H1 (cell line): ENCODE data around the gene SECISBP2. TPM values are rescaled to one million over a fixed set of nuclear protein-coding genes. Genes with fewer than 3 reads are reported as not detected.
A peak's percentile ranks its signal among the peaks of the same experiment; 100 is the strongest.

Experiments used
- CTCF ChIA-PET: fragments of 300-600 bp; sonication (Branson Sonifier 250); formaldehyde crosslinking; loops from one replicate; lab custom pipeline; 2021; ENCODE audit not compliant: partially characterized antibody; lab: Charles Lee
- POLR2A ChIA-PET: fragments of 300-600 bp; sonication (Branson Sonifier 250); formaldehyde crosslinking; loops from one replicate; lab custom pipeline; 2021; ENCODE audit warnings: inconsistent platforms; ENCODE audit not compliant: partially characterized antibody; lab: Charles Lee
- DNase-seq, 2 experiments: peaks; one replicate each; pipeline versions ENCODE4 v3.0.0 to v3.0.0-alpha.2; 2010 to 2022; ENCODE audit warnings: low spot score in 2 of 2, low read depth in 1 of 2, mixed read lengths in 1 of 2
- FAIRE-seq: peaks from 2 replicates; lab custom pipeline; 2011; peaks lifted over from hg19 to GRCh38; lab: Jason Lieb, UNC
- H2AFZ ChIP-seq: 2 replicates; pipeline ENCODE4 v1.8.1; 2012; ENCODE audit warnings: low read length, inconsistent platforms
- H2AK5ac ChIP-seq: 2 replicates; pipeline ENCODE4 v1.6.1; 2013; ENCODE audit warnings: low read depth, low read length
- H2BK120ac ChIP-seq: replicated peaks from 2 replicates; pipeline ENCODE3; 2013; ENCODE audit warnings: low read depth, low read length, inconsistent platforms
- H2BK12ac ChIP-seq: 2 replicates; pipeline ENCODE4 v1.6.1; 2013; ENCODE audit warnings: low read depth, low read length
- H2BK15ac ChIP-seq: 2 replicates; pipeline ENCODE4 v1.6.1; 2013; ENCODE audit warnings: low read length
- H2BK20ac ChIP-seq: 2 replicates; pipeline ENCODE4 v1.6.1; 2013; ENCODE audit warnings: low read length
- H2BK5ac ChIP-seq: 2 replicates; pipeline ENCODE4 v1.6.1; 2013; ENCODE audit warnings: low read depth, low read length
- H3K14ac ChIP-seq: 2 replicates; pipeline ENCODE4 v1.6.1; 2013; ENCODE audit warnings: inconsistent platforms; ENCODE audit not compliant: insufficient read length
- H3K18ac ChIP-seq: 2 replicates; pipeline ENCODE4 v1.6.1; 2013; ENCODE audit warnings: low read length; ENCODE audit errors: extremely low read depth
- H3K23ac ChIP-seq: 2 replicates; pipeline ENCODE4 v1.6.1; 2013; ENCODE audit warnings: inconsistent platforms; ENCODE audit not compliant: insufficient read length
- H3K23me2 ChIP-seq: 2 replicates; pipeline ENCODE4 v1.6.1; 2013; ENCODE audit warnings: low read depth, low read length
- H3K27ac ChIP-seq: 2 replicates; pipeline ENCODE4 v1.6.1; 2011; ENCODE audit warnings: low read depth, low read length, inconsistent platforms
- H3K27me3 ChIP-seq, 4 experiments: replicated peaks in 1 of 4; 1 replicate in 1 of 4; 2 replicates in 3 of 4; pipeline versions ENCODE4 v1.6.1 to v1.8.1; 2011 to 2013; ENCODE audit warnings: low read length in 3 of 4, mild to moderate bottlenecking in 3 of 4, inconsistent platforms in 2 of 4, mixed read lengths in 2 of 4, moderate library complexity in 1 of 4; ENCODE audit not compliant: control insufficient read depth in 3 of 4, insufficient read depth in 3 of 4; ENCODE audit errors: extremely low read depth in 1 of 4
- H3K36me3 ChIP-seq, 4 experiments: 2 replicates each; pipeline versions ENCODE4 v1.6.1 to v1.8.1; 2011 to 2013; ENCODE audit warnings: mild to moderate bottlenecking in 4 of 4, low read length in 3 of 4, moderate library complexity in 2 of 4, control low read depth in 1 of 4, inconsistent platforms in 1 of 4; ENCODE audit not compliant: insufficient read depth in 4 of 4, control insufficient read depth in 2 of 4
- H3K4ac ChIP-seq: replicated peaks from 2 replicates; pipeline ENCODE3; 2013; ENCODE audit warnings: low read length, low read depth, mixed read lengths, inconsistent platforms; ENCODE audit not compliant: insufficient read length
- H3K4me1 ChIP-seq, 4 experiments: replicated peaks in 1 of 4; 1 replicate in 1 of 4; 2 replicates in 3 of 4; pipeline versions ENCODE4 v1.6.1 to v1.8.1; 2011 to 2013; ENCODE audit warnings: low read length in 3 of 4, inconsistent platforms in 2 of 4, mixed read lengths in 1 of 4; ENCODE audit not compliant: insufficient read depth in 4 of 4, control insufficient read depth in 3 of 4
- H3K4me2 ChIP-seq, 2 experiments: 2 replicates each; pipeline versions ENCODE4 v1.6.1 to v1.8.1; 2011 to 2013; ENCODE audit warnings: low read depth in 2 of 2, low read length in 2 of 2, control low read depth in 1 of 2, inconsistent platforms in 1 of 2, mild to moderate bottlenecking in 1 of 2; ENCODE audit not compliant: insufficient read depth in 1 of 2
- H3K4me3 ChIP-seq, 4 experiments: fragments of 200-600, 300-600 bp in 1 of 4; sonication (generic), shearing (Covaris generic), sonication (Bioruptor Twin) in 1 of 4; 2 replicates each; pipeline versions ENCODE4 v1.5.1 to v1.8.1; 2011 to 2016; ENCODE audit warnings: low read length in 4 of 4, low read depth in 3 of 4, control low read depth in 2 of 4, inconsistent platforms in 2 of 4, mild to moderate bottlenecking in 2 of 4, mixed read lengths in 1 of 4, moderate library complexity in 1 of 4; ENCODE audit not compliant: insufficient read depth in 2 of 4; ENCODE audit errors: extremely low read depth in 1 of 4
- H3K56ac ChIP-seq: replicated peaks from 2 replicates; pipeline ENCODE3; 2013; ENCODE audit warnings: low read depth, mild to moderate bottlenecking, mixed read lengths, low read length, inconsistent platforms; ENCODE audit not compliant: insufficient read length
- H3K79me1 ChIP-seq: 2 replicates; pipeline ENCODE4 v1.6.1; 2013; ENCODE audit warnings: low read depth, low read length, control low read depth
- H3K79me2 ChIP-seq, 2 experiments: 2 replicates each; pipeline versions ENCODE4 v1.6.1 to v1.8.1; 2012 to 2013; ENCODE audit warnings: low read length in 2 of 2, mild to moderate bottlenecking in 2 of 2, inconsistent platforms in 1 of 2; ENCODE audit not compliant: insufficient read depth in 2 of 2, control insufficient read depth in 1 of 2
- H3K9ac ChIP-seq, 4 experiments: replicated peaks in 1 of 4; 1 replicate in 1 of 4; 2 replicates in 3 of 4; pipeline versions ENCODE4 v1.6.1 to v1.8.1; 2011 to 2013; ENCODE audit warnings: low read depth in 3 of 4, low read length in 3 of 4, control low read depth in 2 of 4, mild to moderate bottlenecking in 2 of 4, moderate library complexity in 2 of 4, inconsistent platforms in 1 of 4; ENCODE audit errors: extremely low read depth in 1 of 4
- H3K9me3 ChIP-seq, 2 experiments: 2 replicates each; pipeline versions ENCODE4 v1.6.1 to v1.8.1; 2012 to 2013; ENCODE audit warnings: mild to moderate bottlenecking in 2 of 2, moderate library complexity in 2 of 2, control low read depth in 1 of 2, inconsistent platforms in 1 of 2, low read depth in 1 of 2, low read length in 1 of 2, mixed read lengths in 1 of 2; ENCODE audit not compliant: insufficient read depth in 2 of 2
- H4K20me1 ChIP-seq, 2 experiments: replicated peaks in 1 of 2; 2 replicates each; pipeline versions ENCODE3 to v1.8.1; 2011 to 2013; ENCODE audit warnings: inconsistent platforms in 2 of 2, low read length in 2 of 2, mild to moderate bottlenecking in 1 of 2; ENCODE audit not compliant: insufficient read depth in 2 of 2, control insufficient read depth in 1 of 2
- H4K5ac ChIP-seq: 2 replicates; pipeline ENCODE4 v1.6.1; 2013; ENCODE audit warnings: low read length, low read depth, mixed read lengths, inconsistent platforms; ENCODE audit not compliant: insufficient read length
- H4K8ac ChIP-seq: 2 replicates; pipeline ENCODE4 v1.8.0; 2013; ENCODE audit warnings: mild to moderate bottlenecking, moderate library complexity, low read length, inconsistent platforms; ENCODE audit not compliant: insufficient read depth; ENCODE audit errors: extremely low read depth
- H4K91ac ChIP-seq: replicated peaks from 2 replicates; pipeline ENCODE3; 2013; ENCODE audit warnings: low read length, mixed read lengths, inconsistent platforms; ENCODE audit not compliant: insufficient read length
- ATF3 ChIP-seq: IDR thresholded peaks from 2 replicates; pipeline ENCODE4 v1.6.1; 2011; ENCODE audit warnings: low read depth, mild to moderate bottlenecking, low read length; ENCODE audit not compliant: insufficient read depth
- CBX5 ChIP-seq: fragments of 300-800, 300-1000 bp; sonication (generic); IDR thresholded peaks from 2 replicates; pipeline ENCODE4 v1.7.1; 2016; ENCODE audit warnings: antibody characterized with exemption, low read length, low read depth
- CHD1 ChIP-seq: IDR thresholded peaks from 2 replicates; pipeline ENCODE4 v1.6.1; 2012; ENCODE audit warnings: low read depth, low read length, improper control_type of control experiment
- EGR1 ChIP-seq: IDR thresholded peaks from 2 replicates; pipeline ENCODE4 v1.6.1; 2011; ENCODE audit warnings: low read depth, low read length, borderline replicate concordance
- GTF2F1 ChIP-seq: IDR thresholded peaks from 2 replicates; pipeline ENCODE4 v1.6.1; 2012; ENCODE audit warnings: low read depth, low read length, improper control_type of control experiment, borderline replicate concordance
- MAFK ChIP-seq: IDR thresholded peaks from 2 replicates; pipeline ENCODE4 v1.6.1; 2012; ENCODE audit warnings: low read depth, mild to moderate bottlenecking, improper control_type of control experiment, low read length
- RXRA ChIP-seq: IDR thresholded peaks from 2 replicates; pipeline ENCODE4 v1.6.1; 2011; ENCODE audit warnings: low read depth, mild to moderate bottlenecking, low read length, moderate library complexity; ENCODE audit not compliant: insufficient read depth
- SAP30 ChIP-seq: fragments of 300-600 bp; sonication (generic); IDR thresholded peaks from 2 replicates; pipeline ENCODE4 v1.7.1; 2012; ENCODE audit warnings: low read length, moderate library complexity, mild to moderate bottlenecking, inconsistent platforms; ENCODE audit not compliant: insufficient read depth, insufficient replicate concordance
- SIRT6 ChIP-seq: IDR thresholded peaks from one replicate; pipeline ENCODE4 v1.7.1; 2012; ENCODE audit warnings: low read length, inconsistent platforms
- SP1 ChIP-seq: IDR thresholded peaks from 2 replicates; pipeline ENCODE4 v1.6.1; 2011; ENCODE audit warnings: low read depth, low read length
- SRF ChIP-seq: IDR thresholded peaks from 2 replicates; pipeline ENCODE4 v1.6.1; 2011; ENCODE audit warnings: mild to moderate bottlenecking, low read depth, low read length, moderate library complexity
- SUZ12 ChIP-seq: fragments of 200-600 bp; sonication (generic); IDR thresholded peaks from 2 replicates; pipeline ENCODE4 v1.6.1; 2012; ENCODE audit warnings: mild to moderate bottlenecking, inconsistent platforms, low read length, moderate library complexity, mixed read lengths
- ZNF274 ChIP-seq: IDR thresholded peaks from 2 replicates; pipeline ENCODE4 v1.7.0; 2012; ENCODE audit warnings: low read length, borderline replicate concordance; ENCODE audit errors: extremely low read depth
- WGBS, 2 experiments: shearing (Covaris generic) in 1 of 2; methylation state at CpG; one replicate each; pipeline versions ENCODE4 v1.1.6 to v1.1.7; 2013 to 2015; ENCODE audit warnings: low lambda C conversion rate in 2 of 2, mixed read lengths in 2 of 2, inconsistent platforms in 1 of 2, low coverage in 1 of 2, missing lambda C conversion rate in 1 of 2; ENCODE audit not compliant: insufficient replicate concordance in 2 of 2, insufficient coverage in 1 of 2, insufficient read length in 1 of 2; ENCODE audit errors: extremely low coverage in 1 of 2, missing lambda C conversion rate in 1 of 2; 5-methylcytosine and 5-hydroxymethylcytosine counted together
- polyA plus RNA-seq, 7 experiments: library from polyadenylated mRNA; depleted of rRNA in 3 of 7; stranded (reverse) in 5 of 7; unstranded in 2 of 7; fragments of >200 nt in 5 of 7; fragments of 200-250 nt in 2 of 7; gene quantifications; 1 replicate in 5 of 7; 2 replicates in 1 of 7; 4 replicates in 1 of 7; pipeline versions ENCODE4 v1.2.1 to v1.2.3, GENCODE V29; 2011 to 2013; ENCODE audit warnings: missing spikeins in 2 of 7, mixed read lengths in 2 of 7
- total RNA-seq: library from RNA; stranded (reverse); fragmentation: NEBNext Ultra II Directional; extraction: Animal tissue kit (Norgen Biotek cat#: 25700); gene quantifications from 2 replicates; pipeline ENCODE4 v1.2.1, GENCODE V29; 2021

The SECISBP2 gene
- total and polyA plus RNA-seq, 2 of the 8 experiments (the other 6 are each of a cell fraction or from before 2014, with no cell fraction given) = 39.0 to 61.7 TPM

- no peak for FAIRE-seq
- Histone ChIP-seq H3K27me3 (no peaks in the 10 kb centered on the region), H2BK12ac (no peak overlapping the region), H4K20me1 (peaks cover 2 to 12% of the 10 kb centered on the region in 2 experiments), H4K8ac (peak overlapping the region; percentile 45; the same call in 1 of the 2 replicates), H3K79me2 (no peaks in the 10 kb centered on the region), H2BK120ac (no peak overlapping the region), H3K4ac (no peak overlapping the region), H3K18ac (no peak overlapping the region), H3K14ac (no peak overlapping the region), H2AFZ (no peak overlapping the region), H3K56ac (no peak overlapping the region), H4K5ac (no peak overlapping the region), H3K4me2 (no peak overlapping the region), H3K23ac (no peak overlapping the region), H3K23me2 (peaks cover 5% of the 10 kb centered on the region; the same call in 1 of the 2 replicates), H2BK20ac (no peak overlapping the region), H3K9ac (no peak overlapping the region), H3K36me3 (peaks cover 4 to 16% (median 7%) of the 10 kb centered on the region in 4 experiments; a peak in 6 of 8 replicates), H3K4me1 (no peaks in the 10 kb centered on the region), H3K79me1 (no peaks in the 10 kb centered on the region), H3K9me3 (no peaks in the 10 kb centered on the region), H2BK5ac (no peak overlapping the region), H2BK15ac (no peak overlapping the region), H3K4me3 (no peak overlapping the region), H3K27ac (no peak overlapping the region), H4K91ac (no peak overlapping the region), H2AK5ac (no peak overlapping the region)
- POLR2A ChIA-PET = no interaction called here
- DNase-seq = no peak
- CTCF ChIA-PET = interaction anchor here (0.9 kb wide), 1 partner anchor 200 kb away, joined by 3 read pairs; no protein-coding TSS in a partner anchor
- 96% methylated on average over 17 of the region's 17 CpGs; no CpG with 5 or more reads in 1 of the 2 experiments for WGBS, 2 experiments
- TF ChIP-seq CHD1 = no peak
- TF ChIP-seq ZNF274 = no peak
- TF ChIP-seq GTF2F1 = no peak
- TF ChIP-seq SRF = no peak
- no peak for TF ChIP-seq SIRT6
- TF ChIP-seq SAP30 = no peak
- TF ChIP-seq SUZ12 = no peak
- TF ChIP-seq EGR1 = no peak
- no peak for TF ChIP-seq RXRA
- no peak for TF ChIP-seq ATF3
- no peak for TF ChIP-seq CBX5
- TF ChIP-seq MAFK = no peak
- no peak for TF ChIP-seq SP1
These were observed 58.5 kb downstream of the SECISBP2 start for GRCh38 chr9:89376741-89377351.
